ENCODE measurements around the gene AKAP1. TPM values are rescaled to one million over a fixed set of nuclear protein-coding genes. Genes with fewer than 3 reads are reported as not detected.

Gene AKAP1
- total and polyA plus RNA-seq, 2 of the 8 experiments (the other 6 are each of a cell fraction or from before 2014, with no cell fraction given): 120 to 156 TPM

GRCh38 chr17:57084802-57085447 lies at the start of gene AKAP1 (continued):
- TF ChIP-seq KDM4A (IDR thresholded peaks at IDR 0.05; ENCODE audit: low read depth, low read length, severe bottlenecking) (peak; percentile 44), CBX5 (IDR thresholded peaks at IDR 0.05; ENCODE audit: low read depth, low read length) (no peak), EGR1 (IDR thresholded peaks at IDR 0.05; ENCODE audit: borderline replicate concordance, low read depth, low read length) (no peak), POU5F1 (IDR thresholded peaks at IDR 0.05; ENCODE audit: low read depth, low read length) (no peak), RNF2 (IDR thresholded peaks at IDR 0.05; ENCODE audit: borderline replicate concordance, low read depth, low read length, missing control alignments, poor library complexity, severe bottlenecking) (no peak), TEAD4 (IDR thresholded peaks at IDR 0.05; ENCODE audit: low read depth, low read length) (no peak), CHD2 (IDR thresholded peaks at IDR 0.05; ENCODE audit: low read length) (peak; percentile 98), CTCF (IDR thresholded peaks at IDR 0.05; ENCODE audit: control extremely low read depth in 1 of 3, insufficient read depth in 1 of 3, low read depth in 1 of 3, low read length in 3 of 3) (peak; percentile 38 to 51 (median 43)), SIN3A (conservative IDR thresholded peaks at IDR 0.05 in 1 of 2, IDR thresholded peaks at IDR 0.05 in 1 of 2; ENCODE audit: low read depth in 1 of 2, low read length in 2 of 2) (peak; percentile 36 to 49; a peak in 2 of 4 replicates), SP4 (IDR thresholded peaks at IDR 0.05; ENCODE audit: low read length) (no peak), CEBPB (IDR thresholded peaks at IDR 0.05; ENCODE audit: low read depth, low read length) (no peak), POLR2AphosphoS5 (IDR thresholded peaks at IDR 0.05; ENCODE audit: low read depth, low read length) (peak; percentile 79; the same call in 1 of the 2 replicates), FOSL1 (IDR thresholded peaks at IDR 0.05; ENCODE audit: insufficient read depth, low read depth, low read length) (no peak), GABPA (IDR thresholded peaks at IDR 0.05; ENCODE audit: borderline replicate concordance, insufficient read depth, low read length) (no peak), TCF12 (IDR thresholded peaks at IDR 0.05; ENCODE audit: low read depth, low read length) (no peak), BACH1 (IDR thresholded peaks at IDR 0.05; ENCODE audit: low read length) (no peak), RFX5 (IDR thresholded peaks at IDR 0.05; ENCODE audit: borderline replicate concordance, low read depth, low read length) (no peak), BRCA1 (IDR thresholded peaks at IDR 0.05; ENCODE audit: low read depth, low read length) (peak; percentile 93), TBP (IDR thresholded peaks at IDR 0.05; ENCODE audit: low read depth, low read length) (peak; percentile 59; the same call in 1 of the 2 replicates), KDM1A (IDR thresholded peaks at IDR 0.05; ENCODE audit: borderline replicate concordance, low read length) (no peak), ZNF274 (IDR thresholded peaks at IDR 0.05; ENCODE audit: borderline replicate concordance, extremely low read depth, low read length) (no peak), CBX8 (IDR thresholded peaks at IDR 0.05; ENCODE audit: borderline replicate concordance, low read depth, low read length) (no peak), HDAC6 (IDR thresholded peaks at IDR 0.05; ENCODE audit: low read depth, low read length) (no peak)

Measured in H1 (cell line).